GM18511 (cell line): Measurements from ENCODE around the gene NADK.

Experiments used
- ATAC-seq: cut with Tn5 transposase; IDR thresholded peaks from one replicate; pipeline ENCODE4 v1.9.1; 2021; ENCODE audit warnings: mild to moderate bottlenecking, moderate library complexity; ENCODE audit not compliant: unreplicated experiment

Gene NADK, protein sequence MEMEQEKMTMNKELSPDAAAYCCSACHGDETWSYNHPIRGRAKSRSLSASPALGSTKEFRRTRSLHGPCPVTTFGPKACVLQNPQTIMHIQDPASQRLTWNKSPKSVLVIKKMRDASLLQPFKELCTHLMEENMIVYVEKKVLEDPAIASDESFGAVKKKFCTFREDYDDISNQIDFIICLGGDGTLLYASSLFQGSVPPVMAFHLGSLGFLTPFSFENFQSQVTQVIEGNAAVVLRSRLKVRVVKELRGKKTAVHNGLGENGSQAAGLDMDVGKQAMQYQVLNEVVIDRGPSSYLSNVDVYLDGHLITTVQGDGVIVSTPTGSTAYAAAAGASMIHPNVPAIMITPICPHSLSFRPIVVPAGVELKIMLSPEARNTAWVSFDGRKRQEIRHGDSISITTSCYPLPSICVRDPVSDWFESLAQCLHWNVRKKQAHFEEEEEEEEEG

DNA sequence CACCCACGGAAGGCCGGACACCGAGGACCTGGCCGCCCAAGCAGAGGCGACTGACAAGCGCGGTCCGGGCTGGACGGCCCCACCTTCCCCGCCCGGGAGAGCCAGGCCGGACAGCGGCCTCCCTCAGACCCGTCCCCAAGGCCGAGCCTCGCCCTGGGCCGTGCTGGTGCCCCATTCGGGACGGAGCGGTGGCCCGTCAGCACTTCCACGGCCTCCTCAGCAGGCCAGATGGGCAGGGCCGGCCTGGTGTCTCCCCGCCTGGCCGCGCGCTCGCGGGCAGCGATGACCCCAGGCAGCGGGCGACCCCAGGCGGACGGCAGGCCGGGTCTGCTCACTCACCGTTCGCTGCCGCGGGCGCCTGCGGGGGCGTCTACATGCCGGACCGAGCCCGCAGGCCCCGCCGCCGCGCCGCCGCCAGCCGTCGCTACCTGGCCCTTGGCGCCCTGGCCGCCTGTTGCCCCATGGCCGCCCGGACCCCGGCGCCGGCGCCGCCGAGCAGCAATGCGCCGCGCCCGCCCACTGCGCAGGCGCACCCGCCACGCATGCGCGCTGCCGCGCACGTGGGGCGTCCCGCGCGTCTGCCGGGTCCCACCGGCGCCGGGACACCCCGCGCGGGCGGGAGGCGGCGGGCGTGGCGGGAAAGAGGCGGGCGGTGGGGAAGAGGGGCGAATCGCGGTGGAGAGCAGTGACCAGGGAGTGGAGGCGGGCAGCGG, at the start of gene NADK:
TSS of gene NADK (minus strand) at position 521 of the 713 bp plus-strand sequence. CDS start 13,064 bp downstream, outside the sequence.
- ATAC-seq = peak; percentile 38

DNA sequence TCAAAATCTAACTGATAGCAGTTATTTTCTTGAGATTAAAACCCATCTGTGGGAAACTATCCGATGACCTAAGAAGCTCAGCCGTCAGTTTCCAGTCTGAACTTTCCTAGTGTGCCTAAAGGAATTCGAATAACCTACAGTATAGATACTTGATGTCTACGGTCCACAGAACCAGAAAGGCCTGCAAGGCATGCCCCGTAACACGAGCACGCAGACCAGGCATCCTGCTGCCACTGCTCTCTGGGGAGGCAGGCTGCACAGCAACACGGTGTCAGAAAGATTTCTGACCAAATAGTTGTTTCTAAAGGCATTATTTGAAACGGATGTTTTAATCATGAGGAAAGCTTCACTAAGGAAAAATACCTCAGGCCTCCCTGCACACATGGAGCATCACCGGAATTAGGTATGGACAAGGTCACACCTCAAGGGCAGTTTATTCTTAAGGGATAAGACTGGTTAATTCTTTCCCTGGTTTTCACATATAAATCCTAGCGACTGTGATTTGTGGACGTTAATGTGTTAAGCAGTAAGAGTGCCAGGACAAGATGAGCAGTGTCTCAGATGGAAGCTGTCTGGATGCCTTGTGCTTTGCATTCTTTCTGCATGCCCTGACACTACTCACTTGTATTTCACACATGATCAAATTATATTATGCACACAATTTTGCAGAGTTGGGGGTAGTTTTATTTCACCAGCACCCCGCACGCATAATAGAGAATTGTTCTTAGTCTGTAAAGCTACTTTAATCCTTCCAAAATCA, 49.0 kb upstream of the NADK start:
- ATAC-seq = no peak

DNA sequence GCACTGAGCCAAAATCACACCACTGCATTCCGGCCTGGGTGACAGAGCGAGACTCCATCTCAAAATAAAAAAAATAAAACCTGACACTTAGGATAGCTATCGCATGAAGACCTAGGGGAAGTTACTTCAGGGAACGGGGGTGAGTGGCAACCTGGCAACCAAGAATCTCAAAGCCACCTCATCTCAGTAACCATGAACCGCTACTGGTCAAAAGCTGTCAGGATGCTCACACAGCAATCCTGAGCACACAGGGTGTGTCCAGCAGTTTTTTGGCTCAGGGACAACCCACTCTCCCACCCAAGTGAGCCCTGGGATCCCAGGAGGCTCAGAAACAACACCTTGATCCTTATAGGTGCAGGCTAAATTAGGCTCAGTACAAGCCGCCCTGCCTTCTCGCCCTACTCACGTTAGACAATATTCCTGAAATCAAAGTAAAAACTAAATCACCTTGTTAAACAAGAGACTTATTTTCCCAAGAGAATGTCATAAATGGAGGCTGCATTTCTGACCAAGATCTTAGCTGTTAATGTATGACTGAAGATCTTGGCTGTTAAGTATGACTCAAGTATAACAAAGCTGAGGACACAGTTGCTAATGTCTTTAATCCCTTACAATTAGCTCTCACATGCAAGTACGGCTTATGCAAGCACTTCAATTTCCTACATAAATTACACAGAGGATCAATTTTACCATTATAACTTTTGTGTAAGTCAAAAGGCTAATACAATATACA, 48.3 kb upstream of the NADK start:
- ATAC-seq = no peak

DNA sequence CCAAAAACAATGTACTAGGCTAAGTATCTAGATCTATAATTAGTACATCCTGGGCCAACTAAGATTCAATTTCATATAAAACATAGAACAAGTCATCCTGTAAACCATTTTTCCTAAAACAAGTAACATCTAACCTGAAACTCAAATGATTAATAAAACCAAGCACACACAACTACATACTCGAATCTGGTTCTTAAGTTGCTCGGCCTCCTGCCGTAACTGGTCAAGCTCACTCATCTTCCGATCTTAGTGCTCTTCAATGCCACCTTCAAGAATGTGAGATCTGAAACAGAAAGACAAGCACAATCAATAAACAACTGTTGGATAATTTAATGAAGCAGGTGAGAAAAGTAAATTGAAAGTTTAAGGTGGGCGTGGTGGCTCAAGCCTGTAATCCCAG, 46.9 kb upstream of the NADK start:
- no peak for ATAC-seq

DNA sequence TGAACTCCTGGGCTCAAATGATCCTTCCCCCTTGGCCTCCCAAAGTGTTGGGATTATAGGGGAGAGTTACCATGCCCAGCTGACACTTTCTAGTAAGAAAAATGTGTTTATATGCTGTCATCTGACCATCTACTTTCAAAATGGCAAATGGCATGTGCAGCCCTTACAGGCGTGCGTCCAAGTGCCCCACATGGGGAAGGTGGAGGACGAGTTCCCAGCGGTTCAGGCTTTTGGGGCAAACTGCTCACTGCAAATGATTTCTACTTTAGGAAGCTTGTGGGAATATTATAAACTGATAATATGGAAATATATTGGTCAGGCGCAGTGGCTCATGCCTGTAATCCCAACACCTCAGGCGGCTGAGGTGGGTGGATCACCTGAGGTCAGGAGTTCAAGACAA, 41.5 kb upstream of the NADK start:
- ATAC-seq = no peak

DNA sequence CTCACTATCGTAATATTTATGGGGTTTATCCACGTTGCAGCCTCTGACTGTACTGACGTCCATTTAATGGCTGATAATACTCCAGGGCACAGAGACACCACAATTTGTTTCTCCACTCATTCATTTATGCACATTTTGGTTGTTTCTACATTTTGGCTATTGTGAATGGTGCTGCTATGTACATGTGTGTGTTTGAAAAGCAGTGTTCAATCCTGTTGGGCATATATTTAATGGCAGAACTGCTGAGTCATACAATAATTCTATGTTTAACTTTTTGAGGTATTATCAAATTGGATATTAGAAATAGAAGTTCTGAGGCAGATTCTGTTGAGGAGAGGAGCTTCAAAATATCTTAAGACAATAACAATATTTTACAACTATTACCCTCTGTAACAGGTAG, 39.0 kb upstream of the NADK start:
- ATAC-seq = no peak

DNA sequence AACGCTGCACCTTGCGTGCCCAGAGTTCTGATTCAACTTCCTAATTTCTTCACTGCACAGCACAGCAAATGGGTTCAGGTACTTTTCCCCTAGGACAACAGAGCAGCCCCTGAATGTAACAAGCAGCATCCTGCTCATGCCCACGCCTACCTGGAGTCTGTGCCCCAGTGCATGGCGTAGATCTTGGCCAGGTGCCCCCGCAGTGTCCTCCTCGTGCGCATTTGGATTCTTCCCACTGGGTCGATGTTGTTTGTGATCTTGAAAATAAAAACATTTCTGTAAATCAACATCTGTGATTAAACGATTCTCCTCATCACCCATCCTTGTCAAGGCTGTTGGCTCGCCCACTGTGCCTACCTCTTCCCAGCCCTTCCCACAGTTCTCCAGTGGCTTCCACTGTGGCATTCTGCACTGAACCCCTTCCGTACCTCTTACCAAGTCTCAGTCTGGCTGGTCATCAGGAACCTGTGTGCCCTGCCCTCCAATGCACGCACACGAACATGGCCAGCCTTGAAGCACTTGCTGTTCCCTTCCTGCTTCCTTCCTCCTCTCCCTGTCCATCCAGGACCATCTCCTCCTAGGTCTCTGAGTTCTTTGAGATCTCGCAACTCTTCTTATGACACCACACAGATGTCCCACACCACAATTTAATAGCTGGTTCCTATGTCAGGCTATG, 37.5 kb upstream of the NADK start:
- ATAC-seq = no peak

DNA sequence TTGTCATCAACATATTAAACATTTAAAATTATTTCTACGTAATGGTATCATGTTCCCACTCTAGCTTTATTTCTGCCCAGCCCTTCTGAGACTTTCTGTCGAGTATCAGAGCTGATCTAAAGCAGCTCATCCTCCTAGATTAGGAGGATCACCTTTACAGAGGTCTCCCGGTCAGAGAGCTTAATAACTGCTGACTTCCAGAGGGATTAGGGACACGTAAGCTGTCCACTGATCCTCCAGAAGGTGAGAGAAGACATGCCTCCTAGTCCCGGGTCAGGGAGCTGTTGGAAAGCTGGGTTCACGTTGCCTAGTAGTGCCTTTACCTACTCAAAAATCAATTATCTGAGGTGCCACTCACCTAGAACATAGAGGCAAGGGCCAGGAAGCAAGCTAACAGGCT, 31.2 kb upstream of the NADK start:
- no peak for ATAC-seq

DNA sequence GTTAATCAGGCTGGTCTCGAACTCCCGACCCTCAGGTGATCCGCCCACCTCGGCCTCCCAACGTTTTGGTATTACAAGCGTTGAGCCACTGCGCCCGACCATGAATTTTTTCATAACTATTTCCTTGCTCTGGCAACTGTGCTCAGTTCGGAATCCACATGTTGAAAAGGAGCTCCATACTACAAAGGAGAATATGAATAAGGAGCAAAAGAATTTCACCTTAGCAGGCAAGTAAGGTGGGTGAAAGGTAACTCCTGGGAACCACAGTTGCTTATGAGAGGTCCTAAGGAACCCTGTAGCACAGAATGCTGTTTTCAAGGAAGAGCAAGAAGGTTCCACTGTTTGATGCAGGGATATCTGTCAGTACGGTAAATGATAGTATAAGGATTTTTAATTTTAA, 29.9 kb upstream of the NADK start:
- ATAC-seq = no peak

DNA sequence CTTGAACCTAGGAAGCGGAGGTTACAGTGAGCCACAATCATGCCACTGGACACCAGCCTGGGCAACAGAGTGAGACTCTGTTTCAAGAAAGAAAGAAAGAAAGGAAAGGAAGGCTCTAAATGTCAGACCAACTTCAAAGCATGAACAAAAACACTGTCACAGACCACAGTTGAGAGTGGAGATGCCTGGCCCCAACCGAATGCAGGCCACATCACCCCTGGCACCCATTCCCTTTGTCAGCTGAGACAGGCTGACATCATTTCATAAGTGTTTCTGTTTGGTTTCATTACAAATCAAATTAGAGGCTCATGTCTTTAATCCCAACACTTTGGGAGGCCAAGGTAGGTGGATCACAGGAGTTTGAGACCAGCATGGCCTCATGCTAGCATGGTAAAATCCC, 28.6 kb upstream of the NADK start:
- ATAC-seq = no peak

DNA sequence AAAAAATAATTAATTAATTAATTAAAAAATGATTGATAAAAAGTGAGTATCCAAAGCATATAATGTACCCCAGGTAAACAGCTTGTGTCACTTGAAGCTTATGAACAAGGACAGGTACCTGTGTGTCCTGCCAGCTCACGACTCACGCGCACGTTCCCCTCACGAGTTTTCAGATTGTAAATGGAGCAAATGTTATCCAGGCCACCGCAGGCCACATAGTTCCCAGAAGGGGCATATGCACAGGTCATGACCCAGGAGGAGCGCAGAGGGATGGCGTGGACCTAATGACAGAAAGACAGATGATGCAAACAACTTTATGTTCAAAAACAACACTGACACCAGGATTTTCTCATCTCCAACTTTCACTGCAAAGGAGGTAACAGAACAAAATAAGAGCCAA, 26.0 kb upstream of the NADK start:
- ATAC-seq = no peak

DNA sequence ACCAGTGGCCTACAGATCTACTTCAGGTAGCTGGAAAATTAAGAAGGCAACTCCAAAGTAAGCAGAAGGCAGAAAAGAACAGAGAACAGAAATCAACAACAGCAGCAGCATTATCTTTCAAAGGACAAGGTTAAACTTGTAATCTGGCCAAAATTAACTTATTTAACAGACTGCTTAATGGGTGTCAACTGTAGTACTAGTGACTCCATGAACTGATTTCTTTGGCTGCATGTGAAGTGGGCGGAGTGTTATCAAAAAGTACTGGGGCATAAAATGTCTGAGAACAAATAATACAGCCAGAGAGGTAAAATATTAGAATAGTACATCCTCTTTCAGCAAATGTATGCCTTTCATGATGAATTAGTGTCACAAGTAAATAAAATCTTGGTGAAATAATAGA, 24.6 kb upstream of the NADK start:
- no peak for ATAC-seq

DNA sequence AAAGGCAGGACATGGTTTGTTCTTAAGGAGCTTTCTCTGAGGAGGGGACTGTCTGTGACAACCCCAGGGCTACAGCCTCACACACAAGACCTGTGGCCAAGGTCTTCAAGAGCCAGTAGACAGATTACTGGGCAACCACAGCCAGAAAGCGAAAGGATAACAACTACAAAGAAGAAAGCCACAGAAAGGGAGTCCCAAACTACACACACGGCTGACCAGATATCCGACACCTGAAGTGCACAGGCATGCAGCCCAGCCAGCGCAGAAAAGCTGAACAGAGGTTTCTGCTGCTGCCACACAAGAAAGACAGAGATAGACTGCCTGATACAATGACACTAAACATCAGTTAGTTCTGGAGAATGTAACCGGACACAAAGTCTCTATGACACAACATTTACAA, 21.4 kb upstream of the NADK start:
- ATAC-seq = peak; percentile 88

DNA sequence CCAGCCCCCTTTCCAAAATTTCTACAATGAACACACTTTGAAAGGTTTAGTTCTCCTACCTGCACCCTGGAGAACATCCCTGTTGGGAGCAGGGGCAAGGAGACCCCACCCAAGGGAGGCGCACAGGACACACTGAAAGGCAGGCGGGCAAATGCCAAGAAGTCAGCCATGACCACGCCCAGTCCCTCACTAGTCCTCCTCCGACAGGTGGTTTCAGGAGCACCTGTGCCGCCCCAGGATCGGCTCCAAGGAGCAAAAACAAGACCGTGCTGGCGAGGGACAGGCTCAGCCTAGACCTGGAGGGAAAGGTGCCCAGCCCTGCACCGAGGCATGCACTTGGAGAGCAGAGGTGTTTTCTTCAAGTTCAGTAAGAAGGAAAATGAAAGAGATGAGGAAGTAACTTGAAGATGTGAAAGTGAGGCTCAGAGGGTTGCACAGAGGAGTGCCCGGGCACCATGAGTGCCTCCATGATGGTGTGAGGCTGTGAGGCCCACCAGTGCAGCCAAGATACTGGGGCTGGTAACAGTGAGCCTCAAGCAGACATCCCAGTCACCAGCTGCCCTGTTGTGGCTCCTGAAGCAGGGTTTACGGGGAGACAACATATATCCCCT, 19.6 kb upstream of the NADK start:
- no peak for ATAC-seq

DNA sequence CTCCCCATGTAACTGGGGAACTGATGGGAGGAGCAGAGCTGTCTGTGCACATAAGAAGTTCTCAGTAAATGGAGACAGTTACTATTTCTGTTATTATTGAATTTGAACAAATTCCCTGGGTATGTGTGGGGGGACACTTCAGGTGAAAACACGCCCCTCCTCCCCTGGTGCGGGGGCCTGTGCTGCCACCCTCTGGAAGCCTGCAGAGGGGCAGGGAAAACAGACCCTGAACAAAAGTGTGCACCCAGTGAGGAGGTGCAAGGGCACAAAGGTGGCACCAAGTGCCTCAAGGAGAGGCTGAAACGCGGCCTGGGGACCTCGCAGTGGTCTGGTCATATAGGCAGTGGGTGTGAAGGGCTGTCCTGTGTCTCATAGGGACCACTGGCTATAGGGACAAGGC, 18.2 kb upstream of the NADK start:
- no peak for ATAC-seq

DNA sequence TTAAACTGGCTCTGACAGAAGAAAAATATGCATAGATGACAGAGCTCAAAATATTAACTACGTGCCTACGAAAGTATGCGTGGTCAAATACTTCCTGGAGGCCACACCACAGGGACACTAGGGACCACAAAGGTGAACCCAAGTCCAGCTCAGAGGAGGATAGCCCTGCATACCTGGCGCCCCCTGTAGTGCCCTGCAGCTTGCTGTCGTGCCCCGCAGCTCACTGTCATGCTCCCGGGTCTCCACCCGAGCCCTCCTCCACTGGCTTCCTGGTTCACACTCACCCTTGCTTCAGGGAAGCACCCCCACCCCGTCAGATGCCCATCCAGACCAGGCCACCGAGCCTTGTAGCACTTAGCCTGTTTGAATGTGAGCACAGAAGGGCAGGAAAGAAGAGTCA, 16.7 kb upstream of the NADK start:
- no peak for ATAC-seq

DNA sequence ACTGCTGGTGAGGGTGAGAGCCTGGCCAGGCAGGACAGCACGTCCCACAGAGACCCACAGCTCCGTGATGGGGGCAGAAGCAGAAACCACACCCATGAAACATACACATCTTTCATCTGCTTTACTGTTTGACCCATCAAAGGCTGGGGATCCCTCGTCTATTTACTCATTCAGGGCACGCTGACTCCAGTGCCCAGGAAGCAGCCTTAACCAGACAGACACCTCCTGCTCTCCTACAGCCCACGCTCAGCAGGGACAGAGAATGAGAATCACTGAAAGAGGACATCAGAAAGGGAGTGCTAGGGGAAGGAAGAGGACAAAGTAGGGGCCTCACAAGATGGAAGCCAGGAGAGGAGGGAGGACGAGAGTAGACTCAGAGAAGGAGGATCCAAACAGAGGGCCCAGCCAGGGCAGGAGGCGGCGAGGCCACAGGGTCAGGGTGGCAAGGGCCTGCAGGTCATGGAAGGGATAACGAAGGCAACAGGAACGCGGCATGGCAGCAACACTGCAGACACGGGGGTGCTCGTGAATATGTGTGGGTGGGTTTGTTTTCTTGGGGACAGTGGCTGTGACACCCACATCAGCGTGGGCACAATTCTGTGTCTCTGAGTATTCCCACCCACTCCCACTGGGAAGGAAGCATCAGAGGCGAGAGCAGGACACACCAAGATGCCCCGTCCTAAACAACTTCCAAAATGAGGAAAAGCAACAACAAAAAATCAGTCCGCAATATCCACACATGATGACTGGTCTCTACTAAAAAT, 15.4 kb upstream of the NADK start:
- no peak for ATAC-seq

DNA sequence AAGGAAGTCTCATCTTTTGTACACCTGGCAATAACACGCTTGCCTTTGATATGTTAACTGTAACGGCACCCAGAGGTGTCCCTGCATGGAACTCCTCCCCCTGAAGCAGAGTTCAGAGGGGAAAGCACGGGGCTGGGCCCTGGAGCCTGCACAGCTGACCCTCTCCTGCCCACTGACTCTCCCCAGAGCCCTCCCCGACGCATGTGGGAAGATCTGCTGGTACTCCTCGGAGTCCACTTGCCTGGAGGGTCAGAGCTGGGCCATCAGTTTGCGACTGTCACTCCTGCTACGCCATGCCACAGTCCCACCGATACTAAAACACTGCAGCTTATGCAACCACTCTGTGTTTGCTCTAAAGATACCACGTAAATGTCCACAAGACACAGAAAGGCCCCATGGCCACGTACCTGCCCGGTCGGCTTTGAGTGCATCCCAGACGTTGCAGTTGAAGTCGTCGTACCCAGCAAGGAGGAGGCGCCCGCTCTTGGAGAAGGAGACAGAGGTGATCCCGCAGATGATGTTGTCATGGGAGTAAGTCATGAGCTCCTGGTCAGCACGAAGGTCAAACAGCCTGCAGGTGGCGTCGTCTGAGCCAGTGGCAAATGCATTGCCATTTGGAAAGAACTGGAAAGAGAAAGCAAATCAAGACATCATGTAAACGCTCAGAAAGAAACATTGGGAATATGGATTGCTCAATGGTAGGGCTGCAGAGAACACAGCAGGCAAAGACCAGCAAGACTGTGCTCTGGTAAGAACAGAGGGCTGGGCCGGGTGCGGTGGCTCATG, 10.6 kb upstream of the NADK start:
- ATAC-seq = no peak
